Measurements from ENCODE around the gene ATP8B2.
"Not testable (repeated sequence)": the region's sequence is repeated elsewhere in the genome, so short reads cannot be mapped to it uniquely, and the experiment has no call there.

The ATP8B2 gene

DNA sequence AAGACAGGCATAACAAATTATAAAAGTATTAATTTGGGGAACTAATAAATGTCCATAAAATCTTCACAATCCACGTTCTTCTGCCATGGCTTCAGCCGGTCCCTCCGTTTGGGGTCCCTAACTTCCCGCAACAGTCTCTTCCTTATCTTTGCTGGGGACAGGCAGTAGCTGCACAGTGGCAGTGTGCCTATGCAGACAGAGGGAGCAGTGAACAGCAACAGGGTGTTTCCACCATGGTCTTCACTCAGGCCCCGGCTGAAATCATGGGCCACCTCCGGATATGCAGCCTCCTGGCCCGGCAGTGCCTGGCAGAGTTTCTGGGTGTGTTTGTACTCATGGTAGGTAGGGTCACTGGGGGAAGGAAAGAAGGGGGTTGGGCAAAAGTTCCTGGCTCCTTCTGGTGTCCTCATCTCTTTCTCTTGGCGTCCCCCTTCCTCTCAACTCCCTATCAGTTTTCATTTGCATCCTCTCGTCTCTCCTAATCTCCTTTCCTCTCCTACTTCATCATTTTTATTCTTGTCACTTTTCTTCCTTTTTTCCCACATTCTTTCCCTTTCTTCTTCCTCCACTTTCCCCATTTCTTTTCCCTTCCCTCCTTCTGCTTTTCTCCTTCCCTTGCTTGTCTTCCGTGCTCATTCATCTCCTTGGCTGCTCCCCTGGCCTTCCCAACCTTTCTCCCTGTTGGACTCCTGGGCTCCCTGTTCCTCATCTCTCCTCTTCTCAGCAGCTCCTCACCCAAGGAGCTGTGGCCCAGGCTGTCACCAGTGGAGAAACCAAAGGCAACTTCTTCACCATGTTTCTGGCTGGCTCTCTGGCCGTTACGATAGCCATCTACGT lies 12.9 kb upstream of the ATP8B2 start:
- not testable (repeated sequence) for H3K4me1 Mint-ChIP-seq, H3K4me3 Mint-ChIP-seq, H3K9me3 Mint-ChIP-seq, H3K27ac Mint-ChIP-seq, H3K36me3 Mint-ChIP-seq, DNase-seq
- peaks cover 20% of the 10 kb centered on the region for H3K27me3 Mint-ChIP-seq
- CTCF ChIA-PET: interaction anchor here (1.5 kb wide), 1 partner anchor 22 kb away, joined by 4 read pairs; no protein-coding TSS in a partner anchor

- no peak for DNase-seq
- H3K27ac Mint-ChIP-seq: no peak overlapping the region
- CTCF ChIA-PET: no interaction called here
- peaks cover 9% of the 10 kb centered on the region for H3K9me3 Mint-ChIP-seq
- H3K4me1 Mint-ChIP-seq: peaks cover 4% of the 10 kb centered on the region
- H3K4me3 Mint-ChIP-seq: no peak overlapping the region
- no peaks in the 10 kb centered on the region for H3K36me3 Mint-ChIP-seq
- peaks cover 26% of the 10 kb centered on the region for H3K27me3 Mint-ChIP-seq
Measured at GRCh38 chr1:154313066-154313356, 12.3 kb upstream of the ATP8B2 start.

DNA sequence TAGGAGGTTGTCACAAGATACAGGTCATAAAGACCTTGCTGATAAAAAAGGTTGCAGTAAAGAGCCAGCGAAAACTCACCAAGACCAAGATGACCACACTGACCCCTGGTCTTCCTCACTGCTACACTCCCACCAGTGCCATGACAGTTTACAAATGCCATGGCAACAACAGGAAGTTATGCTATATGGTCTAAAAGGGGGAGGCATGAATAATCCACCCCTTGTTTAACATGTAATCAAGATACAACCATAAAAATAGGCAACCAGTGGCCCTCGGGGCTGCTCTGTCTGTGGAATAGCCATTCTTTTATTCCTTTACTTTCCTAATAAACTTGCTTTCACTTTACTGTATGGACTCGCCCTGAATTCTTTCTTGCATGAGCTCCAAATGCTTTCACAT lies 11.1 kb upstream of the ATP8B2 start:
- peaks cover 12% of the 10 kb centered on the region for H3K9me3 Mint-ChIP-seq

DNA sequence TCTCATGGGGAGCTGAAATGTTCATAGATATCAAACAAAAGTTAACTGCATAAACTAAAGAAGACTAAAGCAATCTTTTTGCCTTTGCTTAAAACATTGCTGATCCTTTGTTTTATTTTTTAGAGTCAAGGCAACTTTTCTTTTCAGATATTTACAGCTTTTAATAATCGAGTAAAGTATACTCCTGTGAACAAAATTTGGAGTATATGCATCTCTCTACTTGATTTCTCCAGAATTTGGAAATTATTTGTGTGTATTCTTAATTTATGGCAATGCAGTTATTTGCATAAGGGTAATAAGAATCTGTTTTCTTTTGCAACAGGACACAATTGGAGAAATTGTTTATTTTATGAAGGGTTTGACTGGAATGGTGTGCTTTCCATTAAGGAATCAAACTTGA lies 8.6 kb upstream of the ATP8B2 start:
- H3K4me1 Mint-ChIP-seq: no peaks in the 10 kb centered on the region
- CTCF ChIA-PET: no interaction called here
- H3K27ac Mint-ChIP-seq: no peak overlapping the region
- peaks cover 2% of the 10 kb centered on the region for H3K36me3 Mint-ChIP-seq
- peaks cover 12% of the 10 kb centered on the region for H3K9me3 Mint-ChIP-seq
- no peak overlapping the region for H3K4me3 Mint-ChIP-seq
- H3K27me3 Mint-ChIP-seq: peaks cover 61% of the 10 kb centered on the region
- no peak for DNase-seq

More for the DNA sequence above, 11.1 kb upstream of the ATP8B2 start:
- not testable (repeated sequence) for H3K4me1 Mint-ChIP-seq, DNase-seq, H3K36me3 Mint-ChIP-seq, H3K27ac Mint-ChIP-seq, H3K4me3 Mint-ChIP-seq
- CTCF ChIA-PET: interaction anchor here (1.1 to 1.5 kb wide), 2 partner anchors 21 to 115 kb away, joined by 3 read pairs; no protein-coding TSS in a partner anchor
- H3K27me3 Mint-ChIP-seq: peaks cover 37% of the 10 kb centered on the region

DNA sequence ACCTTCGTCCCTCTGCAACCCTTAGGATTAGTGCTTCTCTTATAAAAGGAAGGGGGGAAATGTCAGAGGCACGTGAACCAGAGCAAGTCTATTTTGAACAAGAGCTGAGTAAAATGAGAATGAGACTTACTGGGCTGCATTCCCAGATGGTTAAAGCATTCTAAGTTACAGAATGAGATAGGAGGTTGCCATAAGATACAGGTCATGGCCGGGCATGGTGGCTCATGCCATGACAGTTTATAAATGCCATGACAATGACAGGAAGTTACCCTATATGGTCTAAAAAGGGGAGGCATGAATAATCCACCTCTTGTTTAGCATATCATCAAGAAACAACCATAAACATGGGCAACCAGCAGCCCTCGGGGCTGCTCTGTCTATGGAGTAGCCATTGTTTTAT lies 6.9 kb upstream of the ATP8B2 start:
- Mint-ChIP-seq H3K36me3 (peaks cover 2% of the 10 kb centered on the region), H3K27me3 (peaks cover 65% of the 10 kb centered on the region), H3K27ac (no peak overlapping the region), H3K9me3 (peaks cover 12% of the 10 kb centered on the region), H3K4me1 (no peaks in the 10 kb centered on the region), H3K4me3 (no peak overlapping the region)
- no peak for DNase-seq
- CTCF ChIA-PET: no interaction called here

- CTCF ChIA-PET: interaction anchor here (1.1 kb wide), 1 partner anchor 14 kb away, joined by 4 read pairs; no protein-coding TSS in a partner anchor
- Mint-ChIP-seq H3K27ac (no peak within 1 kb of the TSS), H3K36me3 (peaks cover 2% of the 10 kb centered on the region), H3K9me3 (peaks cover 12% of the 10 kb centered on the region), H3K4me3 (no peak within 1 kb of the TSS), H3K4me1 (peaks cover 8% of the 10 kb centered on the region), H3K27me3 (peaks cover 70% of the 10 kb centered on the region)
- no peak for DNase-seq
Measured at GRCh38 chr1:154320882-154321608, 4.3 kb upstream of the ATP8B2 start, which contains the start of gene AQP10. Gene AQP10, plus strand, starts transcription at chr1:154321093. Its CDS starts 63 bp downstream, at chr1:154321156.

DNA sequence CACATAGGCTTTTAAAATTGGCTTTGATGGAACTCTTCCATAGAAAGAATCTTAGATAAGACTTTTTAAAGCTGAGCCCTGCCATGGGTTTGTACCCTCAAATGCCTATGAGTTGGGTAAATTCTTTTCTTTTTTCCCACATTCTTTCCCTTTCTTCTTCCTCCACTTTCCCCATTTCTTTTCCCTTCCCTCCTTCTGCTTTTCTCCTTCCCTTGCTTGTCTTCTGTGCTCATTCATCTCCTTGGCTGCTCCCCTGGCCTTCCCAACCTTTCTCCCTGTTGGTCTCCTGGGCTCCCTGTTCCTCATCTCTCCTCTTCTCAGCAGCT lies 3.8 kb upstream of the ATP8B2 start:
- H3K27me3 Mint-ChIP-seq: peaks cover 70% of the 10 kb centered on the region
- not testable (repeated sequence) for H3K4me3 Mint-ChIP-seq, DNase-seq, H3K36me3 Mint-ChIP-seq, H3K9me3 Mint-ChIP-seq, H3K27ac Mint-ChIP-seq
- CTCF ChIA-PET: interaction anchor here (1.1 kb wide), 1 partner anchor 14 kb away, joined by 4 read pairs; no protein-coding TSS in a partner anchor
- peaks cover 13% of the 10 kb centered on the region for H3K4me1 Mint-ChIP-seq

- CTCF ChIA-PET: interaction anchor here (0.5 to 6.6 kb wide), 6 partner anchors 9 to 164 kb away, joined by 3 to 89 read pairs (median 4); no protein-coding TSS in a partner anchor
- no peak overlapping the region for H3K27ac Mint-ChIP-seq
- H3K27me3 Mint-ChIP-seq: peaks cover 61% of the 10 kb centered on the region
- H3K36me3 Mint-ChIP-seq: peaks cover 3% of the 10 kb centered on the region
- H3K4me1 Mint-ChIP-seq: peaks cover 28% of the 10 kb centered on the region
- no peak for DNase-seq
- no peaks in the 10 kb centered on the region for H3K9me3 Mint-ChIP-seq
- H3K4me3 Mint-ChIP-seq: no peak overlapping the region
Measured at GRCh38 chr1:154323493-154323892, 1.8 kb upstream of the ATP8B2 start.

- no peak for DNase-seq
- Mint-ChIP-seq H3K36me3 (peaks cover 6% of the 10 kb centered on the region), H3K9me3 (no peaks in the 10 kb centered on the region), H3K27me3 (peaks cover 53% of the 10 kb centered on the region), H3K27ac (no peak overlapping the region), H3K4me1 (peaks cover 31% of the 10 kb centered on the region), H3K4me3 (peak overlapping the region; percentile 91)
- CTCF ChIA-PET: interaction anchor here (0.6 to 6.6 kb wide), 9 partner anchors 8 to 130 kb away, joined by 3 to 89 read pairs (median 3); no protein-coding TSS in a partner anchor
Measured at GRCh38 chr1:154324241-154324640, 1.1 kb upstream of the ATP8B2 start.

DNA sequence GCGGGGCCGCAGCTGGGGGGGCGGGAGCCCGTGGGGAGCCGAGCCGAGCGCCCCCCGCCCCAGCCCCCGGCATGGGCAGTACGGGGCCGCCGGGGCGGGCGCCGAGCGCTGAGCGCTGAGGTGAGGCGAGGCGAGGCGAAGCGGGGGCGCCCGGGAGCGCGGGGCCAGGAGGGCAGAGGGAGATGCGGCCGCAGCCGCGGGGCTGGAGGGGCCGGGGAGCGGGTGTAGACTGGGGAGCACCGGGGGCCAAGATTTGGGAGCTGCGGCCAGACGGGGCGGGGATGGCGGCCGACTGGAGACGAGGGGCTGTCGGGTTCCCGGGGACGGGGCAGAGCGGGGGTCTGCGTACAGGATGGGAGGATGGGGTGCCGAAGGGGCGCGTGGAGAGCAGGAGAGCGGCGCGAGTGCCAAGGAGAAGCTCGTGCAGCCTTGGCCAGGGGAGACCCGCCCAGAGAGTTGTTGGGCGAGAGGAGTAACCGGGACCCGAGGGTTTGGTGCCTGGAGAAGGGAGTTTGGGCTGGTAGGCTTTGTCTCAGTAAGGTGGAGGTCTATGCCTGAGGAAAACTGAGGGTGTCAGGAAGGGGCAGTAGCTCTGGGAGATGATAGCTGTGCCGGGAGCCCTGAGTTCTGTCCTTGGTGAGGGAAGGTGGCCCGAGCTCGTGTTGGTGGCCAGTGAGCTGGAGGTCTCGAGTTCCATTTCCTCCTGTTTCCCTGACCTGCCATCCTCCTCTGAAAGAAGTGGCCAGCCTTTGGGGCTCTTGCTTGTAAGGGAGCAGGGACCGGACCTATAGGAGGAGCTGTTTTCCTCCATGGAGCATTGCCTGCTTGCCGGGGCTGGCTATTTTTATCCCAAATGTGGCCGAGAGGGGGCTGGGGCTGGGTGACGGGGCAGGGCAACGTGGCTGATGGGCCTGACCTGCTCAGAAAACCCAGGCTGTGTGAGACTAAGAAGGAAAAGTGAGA lies 539 bp downstream of the ATP8B2 start:
- peaks cover 17% of the 10 kb centered on the region for H3K36me3 Mint-ChIP-seq
- no peaks in the 10 kb centered on the region for H3K9me3 Mint-ChIP-seq
- CTCF ChIA-PET: interaction anchor here (0.6 to 6.6 kb wide), 11 partner anchors 8 to 380 kb away, joined by 3 to 89 read pairs (median 4); no protein-coding TSS in a partner anchor
- H3K4me3 Mint-ChIP-seq: peak overlapping the region; percentile 91
- peak; percentile 61 for DNase-seq
- peaks cover 38% of the 10 kb centered on the region for H3K27me3 Mint-ChIP-seq
- H3K4me1 Mint-ChIP-seq: peaks cover 47% of the 10 kb centered on the region
- peak overlapping the region; percentile 85 for H3K27ac Mint-ChIP-seq

DNA sequence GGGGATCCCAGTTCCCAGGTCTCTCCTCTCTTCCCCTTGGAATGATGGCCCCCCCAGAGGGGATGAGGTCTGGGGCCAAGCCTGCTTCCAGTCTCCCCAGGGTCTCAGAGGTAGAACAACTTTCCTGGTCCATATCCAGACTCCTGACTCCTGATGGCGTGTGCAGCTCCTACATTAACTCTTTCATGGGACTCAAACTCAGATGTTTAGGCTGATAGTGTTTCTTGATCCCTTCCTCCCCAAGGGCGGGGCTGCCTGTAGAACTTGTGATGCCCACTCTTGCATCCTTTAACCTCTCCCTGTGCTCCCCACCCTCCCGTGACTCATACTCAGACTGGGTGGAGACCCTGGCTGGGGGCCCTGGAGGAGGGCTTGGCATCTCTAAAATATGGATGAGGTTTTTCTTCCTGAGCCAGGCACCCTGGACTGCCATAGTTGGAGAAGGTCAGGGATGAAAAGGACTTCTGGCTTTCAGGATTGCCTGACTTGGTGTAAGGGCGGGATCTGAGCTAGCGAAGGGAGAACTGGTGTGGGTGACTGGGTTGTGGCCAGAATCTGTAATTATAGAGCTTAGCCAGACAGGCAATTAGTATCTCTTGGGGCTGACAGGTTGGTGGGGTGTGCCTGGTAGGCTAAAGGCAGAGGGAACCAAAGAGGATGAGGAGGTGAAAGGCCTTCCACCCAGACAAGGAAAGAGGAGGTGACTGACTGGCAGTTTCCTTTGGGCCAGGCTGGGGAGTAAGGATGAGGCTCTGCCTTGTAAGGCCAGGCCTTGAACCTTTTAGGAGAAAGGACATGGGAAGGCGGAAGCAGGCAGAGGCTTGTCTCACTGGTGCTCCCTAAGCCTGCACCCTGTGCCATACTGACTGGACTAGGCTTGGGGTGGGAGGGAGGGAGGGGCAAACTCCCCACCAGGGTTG lies 1.5 kb downstream of the ATP8B2 start:
- Mint-ChIP-seq H3K9me3 (no peaks in the 10 kb centered on the region), H3K27ac (peak overlapping the region; percentile 85), H3K27me3 (peaks cover 29% of the 10 kb centered on the region), H3K4me1 (peaks cover 57% of the 10 kb centered on the region), H3K4me3 (peak overlapping the region; percentile 91), H3K36me3 (peaks cover 26% of the 10 kb centered on the region)
- CTCF ChIA-PET: interaction anchor here (0.6 to 6.6 kb wide), 10 partner anchors 9 to 381 kb away, joined by 3 to 89 read pairs (median 4); no protein-coding TSS in a partner anchor
- DNase-seq: no peak

- CTCF ChIA-PET: interaction anchor here (0.6 to 6.6 kb wide), 11 partner anchors 8 to 922 kb away, joined by 3 to 89 read pairs (median 4); no protein-coding TSS in a partner anchor
- peaks cover 20% of the 10 kb centered on the region for H3K27me3 Mint-ChIP-seq
- H3K4me1 Mint-ChIP-seq: peaks cover 66% of the 10 kb centered on the region
- H3K4me3 Mint-ChIP-seq: peak overlapping the region; percentile 91
- DNase-seq: peak; percentile 61
- H3K27ac Mint-ChIP-seq: peak overlapping the region; percentile 88
- peaks cover 34% of the 10 kb centered on the region for H3K36me3 Mint-ChIP-seq
- no peaks in the 10 kb centered on the region for H3K9me3 Mint-ChIP-seq
Measured at GRCh38 chr1:154327466-154328317, 2.4 kb downstream of the ATP8B2 start.

All from activated naive CD4-positive, alpha-beta T cell treated with anti-CD3 and anti-CD28 coated beads, Interleukin-2, amount 10 ng/mL, durations not matched to agents 7 days and 5 days (primary cell).